K562 (cell line): ENCODE results near the gene HPS5. TPM values are rescaled to one million over a fixed set of nuclear protein-coding genes. Genes with fewer than 3 reads are reported as not detected.
A peak's percentile ranks its signal among the peaks of the same experiment; 100 is the strongest.

Source experiments
- ATAC-seq: fragments of 200-7000 bp; cut with Tn5 transposase; 3 replicates; pipeline ENCODE4 v1.9.1; 2020; ENCODE audit warnings: moderate library complexity
- BruUV-seq: library from RNA; stranded (reverse); fragments of 400-500 nt; replicated peaks from 2 replicates; lab custom pipeline; 2021; lab: Mats Ljungman, UMichigan
- CTCF ChIA-PET: fragments of 300-600 bp; formaldehyde crosslinking; extraction: SDS; loops from one replicate; lab custom pipeline; 2021; ENCODE audit warnings: low intra/inter-chr PET ratio; lab: Yijun Ruan, JAX
- POLR2A ChIA-PET: fragments of 300-600, 350-650 bp; sonication (Branson Sonifier 250); formaldehyde crosslinking; extraction: SDS; loops from one replicate; lab custom pipeline; 2021; ENCODE audit warnings: antibody characterized with exemption, inconsistent platforms; lab: Yijun Ruan, JAX
- DNase-seq, 4 experiments: peaks; one replicate each; pipeline versions ENCODE4 v3.0.0 to v3.0.0-alpha.2; 2011 to 2018; ENCODE audit warnings: low spot score in 3 of 4, mixed read lengths in 3 of 4; ENCODE audit errors: extremely low read depth in 1 of 4
- FAIRE-seq: peaks from 2 replicates; lab custom pipeline; 2011; peaks lifted over from hg19 to GRCh38; lab: Jason Lieb, UNC
- H2AFZ ChIP-seq: 2 replicates; pipeline ENCODE4 v1.6.0; 2011; ENCODE audit warnings: low read depth, low read length, control low read depth, inconsistent platforms
- H3K27ac ChIP-seq: fragments of 200-600 bp; 3 replicates; pipeline ENCODE4 v1.8.0; 2011; ENCODE audit warnings: low read depth, mild to moderate bottlenecking, control low read depth, inconsistent platforms, low read length, moderate library complexity, mixed read lengths; ENCODE audit errors: extremely low read depth
- H3K27me3 ChIP-seq, 2 experiments: fragments of 300-600 bp in 1 of 2; 2 replicates in 1 of 2; 3 replicates in 1 of 2; pipeline versions ENCODE4 v1.6.0 to v1.8.0; 2011; ENCODE audit warnings: inconsistent platforms in 2 of 2, low read length in 2 of 2, mild to moderate bottlenecking in 1 of 2, mixed read lengths in 1 of 2, moderate library complexity in 1 of 2; ENCODE audit not compliant: control insufficient read depth in 2 of 2, insufficient read depth in 2 of 2
- H3K36me3 ChIP-seq: fragments of 300-600 bp; 3 replicates; pipeline ENCODE4 v1.8.0; 2011; ENCODE audit warnings: mild to moderate bottlenecking, low read length, inconsistent platforms; ENCODE audit not compliant: control insufficient read depth, insufficient read depth
- H3K4me1 ChIP-seq, 2 experiments: fragments of 200-600 bp in 1 of 2; replicated peaks in 1 of 2; 2 replicates in 1 of 2; 3 replicates in 1 of 2; pipeline versions ENCODE4 v1.5.1 to v1.8.0; 2011; ENCODE audit warnings: inconsistent platforms in 2 of 2, low read length in 2 of 2, mild to moderate bottlenecking in 1 of 2, mixed read lengths in 1 of 2, moderate library complexity in 1 of 2; ENCODE audit not compliant: control insufficient read depth in 2 of 2, insufficient read depth in 2 of 2
- H3K4me2 ChIP-seq: 2 replicates; pipeline ENCODE4 v1.6.1; 2011; ENCODE audit warnings: low read length, control low read depth, inconsistent platforms, mixed read lengths; ENCODE audit not compliant: insufficient read depth
- H3K4me3 ChIP-seq: fragments of 200-600 bp; sonication (generic), shearing (Covaris generic); 2 replicates; pipeline ENCODE4 v1.5.1; 2016; ENCODE audit warnings: control low read depth, inconsistent platforms
- H3K79me2 ChIP-seq: fragments of 200-600 bp; 3 replicates; pipeline ENCODE4 v1.8.0; 2011; ENCODE audit warnings: low read length, inconsistent platforms; ENCODE audit not compliant: control insufficient read depth, insufficient read depth
- H3K9ac ChIP-seq, 2 experiments: 2 replicates each; pipeline versions ENCODE4 v1.6.0 to v1.6.1; 2011; ENCODE audit warnings: low read depth in 2 of 2, low read length in 2 of 2, control low read depth in 1 of 2, inconsistent platforms in 1 of 2, mild to moderate bottlenecking in 1 of 2, mixed read lengths in 1 of 2; ENCODE audit not compliant: insufficient read depth in 1 of 2
- H3K9me1 ChIP-seq: one replicate; pipeline ENCODE4 v1.6.0; 2011; ENCODE audit warnings: inconsistent platforms, mild to moderate bottlenecking, low read length, moderate library complexity; ENCODE audit not compliant: control insufficient read depth, insufficient read depth
- H3K9me3 ChIP-seq: replicated peaks from 2 replicates; pipeline ENCODE4 v1.5.1; 2011; ENCODE audit warnings: low read depth, low read length, inconsistent platforms; ENCODE audit not compliant: control insufficient read depth, insufficient read depth
- H4K20me1 ChIP-seq: replicated peaks from 2 replicates; pipeline ENCODE4 v1.6.1; 2011; ENCODE audit warnings: low read length, inconsistent platforms, mixed read lengths; ENCODE audit not compliant: control insufficient read depth, insufficient read depth
- ATF1 ChIP-seq, 2 experiments: fragments of 450-650 bp in 1 of 2; IDR thresholded peaks; 2 replicates each; pipeline ENCODE4 v1.6.1; 2016; ENCODE audit warnings: missing compliant biosample characterization in 1 of 2, missing genetic modification characterization in 1 of 2
- CBFA2T2 ChIP-seq: fragments of 450-650 bp; conservative IDR thresholded peaks from 2 replicates; pipeline ENCODE4 v1.6.1; 2017; ENCODE audit warnings: mild to moderate bottlenecking
- CBFA2T3 ChIP-seq: fragments of 450-650 bp; IDR thresholded peaks from 2 replicates; pipeline ENCODE4 v1.6.1; 2017
- JUND ChIP-seq, 2 experiments: IDR thresholded peaks; 2 replicates in 1 of 2; 3 replicates in 1 of 2; pipeline ENCODE4 v1.6.1; 2011; ENCODE audit warnings: borderline replicate concordance in 2 of 2, low read depth in 2 of 2, low read length in 2 of 2, improper control_type of control experiment in 1 of 2, missing biosample characterization in 1 of 2, missing genetic modification characterization in 1 of 2, missing genetic modification reagents in 1 of 2
- KDM4B ChIP-seq, 2 experiments: fragments of 450-650 bp in 1 of 2; sonication (generic) in 1 of 2; IDR thresholded peaks; 2 replicates each; pipeline ENCODE4 v1.6.1; 2016 to 2017; ENCODE audit warnings: borderline replicate concordance in 2 of 2, antibody characterized with exemption in 1 of 2, low read depth in 1 of 2, mild to moderate bottlenecking in 1 of 2
- LEF1 ChIP-seq: fragments of 450-650 bp; IDR thresholded peaks from 2 replicates; pipeline ENCODE4 v1.6.1; 2016; ENCODE audit warnings: mild to moderate bottlenecking
- MYNN ChIP-seq, 2 experiments: sonication (generic); formaldehyde crosslinking in 1 of 2; IDR thresholded peaks; 2 replicates each; pipeline versions ENCODE4 v1.5.0 to v1.6.1; 2016 to 2020; ENCODE audit warnings: antibody characterized with exemption in 1 of 2, missing genetic modification reagents in 1 of 2
- PHB ChIP-seq: fragments of 250-450 bp; sonication (Bioruptor Pico); IDR thresholded peaks from 2 replicates; pipeline ENCODE4 v1.5.0; 2021
- SMARCA4 ChIP-seq: fragments of 450-650 bp; IDR thresholded peaks from 2 replicates; pipeline ENCODE4 v1.6.1; 2016
- TAL1 ChIP-seq: fragments of 450-650 bp; IDR thresholded peaks from 2 replicates; pipeline ENCODE4 v1.6.1; 2016; ENCODE audit warnings: mild to moderate bottlenecking
- TCF3 ChIP-seq: sonication (generic); formaldehyde crosslinking; IDR thresholded peaks from 2 replicates; pipeline ENCODE4 v1.4.0; 2020; ENCODE audit warnings: mild to moderate bottlenecking, missing genetic modification reagents
- WGBS: fragments of 100-300 bp; shearing (Covaris generic); methylation state at CpG from one replicate; pipeline ENCODE4 v1.1.6; 2016; ENCODE audit warnings: low coverage, mixed read lengths; ENCODE audit not compliant: insufficient coverage; ENCODE audit errors: missing lambda C conversion rate; 5-methylcytosine and 5-hydroxymethylcytosine counted together
- in situ Hi-C: fragments of 300-500 bp; cut with MboI; formaldehyde crosslinking; loops from 4 replicates; pipeline ENCODE4 v1.15.0; 2018; ENCODE audit warnings: inconsistent platforms, mixed read lengths
- intact Hi-C: fragments of 100-400 bp; cut with micrococcal nuclease; formaldehyde crosslinking; loops from 2 replicates; pipeline ENCODE4 v1.14.2; 2022
- polyA plus RNA-seq, 8 experiments: library from polyadenylated mRNA; depleted of rRNA in 4 of 8; stranded (reverse) in 5 of 8; unstranded in 3 of 8; fragments of >200 nt; fragmentation: Nextera tagmentation in 2 of 8; fragmentation: Illumina TruSeq in 1 of 8; extraction: Ambion mirVana in 2 of 8; extraction: Trizol in 1 of 8; gene quantifications; 2 replicates each; pipeline versions ENCODE4 v1.2.1 to v1.2.3, GENCODE V29; 2011 to 2014; ENCODE audit warnings: inconsistent platforms in 1 of 8, missing spikeins in 1 of 8
- total RNA-seq, 7 experiments: library from RNA; depleted of rRNA in 6 of 7; stranded (reverse); fragments of >200 nt in 6 of 7; fragmentation: Illumina TruSeq in 2 of 7; extraction: Trizol in 2 of 7; gene quantifications; 2 replicates each; pipeline versions ENCODE4 v1.2.1 to v1.2.3, GENCODE V29; 2011 to 2021; ENCODE audit warnings: low replicate concordance in 1 of 7
- TF ChIP-seq, protein P1 (sequence below): fragments of 200-800 bp; sonication (Bioruptor generic); IDR thresholded peaks from 2 replicates; pipeline ENCODE4 v1.6.1; 2017; ENCODE audit warnings: missing genetic modification characterization, missing compliant biosample characterization
- TF ChIP-seq, protein P2 (sequence below), 3 experiments: IDR thresholded peaks in 2 of 3; conservative IDR thresholded peaks in 1 of 3; 2 replicates each; pipeline ENCODE4 v1.5.1; 2011 to 2012; ENCODE audit warnings: low read length in 3 of 3, mild to moderate bottlenecking in 3 of 3, control low read depth in 2 of 3, improper control_type of control experiment in 1 of 3, inconsistent platforms in 1 of 3, low read depth in 1 of 3, mixed read lengths in 1 of 3, moderate library complexity in 1 of 3; ENCODE audit not compliant: insufficient read depth in 2 of 3
- TF ChIP-seq, protein P3 (sequence below): sonication (generic); IDR thresholded peaks from 2 replicates; pipeline ENCODE4 v1.6.1; 2016

HPS5 gene
- total and polyA plus RNA-seq, 9 of the 15 experiments (the other 6 are each of a cell fraction or from before 2014, with no cell fraction given), result 12.2 to 28.1 (median 16.8) TPM

GRCh38 chr11:18365741-18366140 is 43.8 kb upstream of the HPS5 start:
- Histone ChIP-seq H3K79me2 (no peaks in the 10 kb centered on the region), H4K20me1 (no peaks in the 10 kb centered on the region), H3K9ac (no peak overlapping the region; a peak in 1 of 4 replicates), H3K9me3 (no peaks in the 10 kb centered on the region), H3K9me1 (no peaks in the 10 kb centered on the region), H3K4me3 (no peak overlapping the region), H3K4me1 (no peaks in the 10 kb centered on the region; a peak in 2 of 5 replicates), H3K36me3 (peaks cover 67% of the 10 kb centered on the region), H2AFZ (no peak overlapping the region), H3K27ac (no peak overlapping the region), H3K4me2 (no peak overlapping the region), H3K27me3 (no peaks in the 10 kb centered on the region)
- in situ Hi-C loops (no loop called here), intact Hi-C loops (no loop called here)
- FAIRE-seq, result no peak
- CTCF ChIA-PET, result no interaction called here
- TF ChIP-seq MYNN (IDR thresholded peaks at IDR 0.05) (no peak), MYNN (CRISPR knock-in tag; IDR thresholded peaks at IDR 0.05) (no peak), KDM4B (IDR thresholded peaks at IDR 0.05; ENCODE audit: borderline replicate concordance in 2 of 2, low read depth in 1 of 2) (no peak), JUND (IDR thresholded peaks at IDR 0.05; ENCODE audit: borderline replicate concordance, low read depth, low read length) (peak; percentile 15; the same call in 1 of the 2 replicates), JUND (tag; IDR thresholded peaks at IDR 0.05; ENCODE audit: borderline replicate concordance, low read depth, low read length) (peak; percentile 55; the same call in 2 of the 3 replicates), LEF1 (no peak), ATF1 (CRISPR knock-in tag; IDR thresholded peaks at IDR 0.05) (no peak), ATF1 (tag; IDR thresholded peaks at IDR 0.05) (peak; percentile 45; the same call in 1 of the 2 replicates), CBFA2T3 (peak; percentile 42), SMARCA4 (no peak), PHB (CRISPR knock-in tag) (no peak), TCF3 (peak; percentile 19; the same call in 1 of the 2 replicates), TAL1 (0 out of 2 replicates have a peak, but pooled peaks have one; percentile 5), CBFA2T2 (0 out of 2 replicates have a peak, but pooled peaks have one; percentile 20)
- TF ChIP-seq, protein P1, sequence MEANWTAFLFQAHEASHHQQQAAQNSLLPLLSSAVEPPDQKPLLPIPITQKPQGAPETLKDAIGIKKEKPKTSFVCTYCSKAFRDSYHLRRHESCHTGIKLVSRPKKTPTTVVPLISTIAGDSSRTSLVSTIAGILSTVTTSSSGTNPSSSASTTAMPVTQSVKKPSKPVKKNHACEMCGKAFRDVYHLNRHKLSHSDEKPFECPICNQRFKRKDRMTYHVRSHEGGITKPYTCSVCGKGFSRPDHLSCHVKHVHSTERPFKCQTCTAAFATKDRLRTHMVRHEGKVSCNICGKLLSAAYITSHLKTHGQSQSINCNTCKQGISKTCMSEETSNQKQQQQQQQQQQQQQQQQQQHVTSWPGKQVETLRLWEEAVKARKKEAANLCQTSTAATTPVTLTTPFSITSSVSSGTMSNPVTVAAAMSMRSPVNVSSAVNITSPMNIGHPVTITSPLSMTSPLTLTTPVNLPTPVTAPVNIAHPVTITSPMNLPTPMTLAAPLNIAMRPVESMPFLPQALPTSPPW, result no peak
- TF ChIP-seq, protein P2, sequence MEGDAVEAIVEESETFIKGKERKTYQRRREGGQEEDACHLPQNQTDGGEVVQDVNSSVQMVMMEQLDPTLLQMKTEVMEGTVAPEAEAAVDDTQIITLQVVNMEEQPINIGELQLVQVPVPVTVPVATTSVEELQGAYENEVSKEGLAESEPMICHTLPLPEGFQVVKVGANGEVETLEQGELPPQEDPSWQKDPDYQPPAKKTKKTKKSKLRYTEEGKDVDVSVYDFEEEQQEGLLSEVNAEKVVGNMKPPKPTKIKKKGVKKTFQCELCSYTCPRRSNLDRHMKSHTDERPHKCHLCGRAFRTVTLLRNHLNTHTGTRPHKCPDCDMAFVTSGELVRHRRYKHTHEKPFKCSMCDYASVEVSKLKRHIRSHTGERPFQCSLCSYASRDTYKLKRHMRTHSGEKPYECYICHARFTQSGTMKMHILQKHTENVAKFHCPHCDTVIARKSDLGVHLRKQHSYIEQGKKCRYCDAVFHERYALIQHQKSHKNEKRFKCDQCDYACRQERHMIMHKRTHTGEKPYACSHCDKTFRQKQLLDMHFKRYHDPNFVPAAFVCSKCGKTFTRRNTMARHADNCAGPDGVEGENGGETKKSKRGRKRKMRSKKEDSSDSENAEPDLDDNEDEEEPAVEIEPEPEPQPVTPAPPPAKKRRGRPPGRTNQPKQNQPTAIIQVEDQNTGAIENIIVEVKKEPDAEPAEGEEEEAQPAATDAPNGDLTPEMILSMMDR (IDR thresholded peaks at IDR 0.05 in 2 of 3, conservative IDR thresholded peaks at IDR 0.05 in 1 of 3; ENCODE audit: insufficient read depth in 2 of 3, low read depth in 1 of 3, low read length in 3 of 3), result no peak
- TF ChIP-seq, protein P3, sequence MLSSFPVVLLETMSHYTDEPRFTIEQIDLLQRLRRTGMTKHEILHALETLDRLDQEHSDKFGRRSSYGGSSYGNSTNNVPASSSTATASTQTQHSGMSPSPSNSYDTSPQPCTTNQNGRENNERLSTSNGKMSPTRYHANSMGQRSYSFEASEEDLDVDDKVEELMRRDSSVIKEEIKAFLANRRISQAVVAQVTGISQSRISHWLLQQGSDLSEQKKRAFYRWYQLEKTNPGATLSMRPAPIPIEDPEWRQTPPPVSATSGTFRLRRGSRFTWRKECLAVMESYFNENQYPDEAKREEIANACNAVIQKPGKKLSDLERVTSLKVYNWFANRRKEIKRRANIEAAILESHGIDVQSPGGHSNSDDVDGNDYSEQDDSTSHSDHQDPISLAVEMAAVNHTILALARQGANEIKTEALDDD, result no peak
- ATAC-seq, result no peak
- POLR2A ChIA-PET, result interaction anchor here (0.6 to 1.1 kb wide), 4 partner anchors 19 to 90 kb away, joined by 3 read pairs; partner anchors contain the start of genes LDHA and LDHAL6A
- no TSS peak for BruUV-seq
- 72% methylated on average over 4 of the region's 4 CpGs for whole genome bisulfite sequencing
- peak in 2 of 4 experiments; percentile 23 to 28 for DNase-seq
